Choroid plexus epithelial cell (primary cell): ENCODE data around the gene IL15RA.
"Not testable (repeated sequence)": the region's sequence is repeated elsewhere in the genome, so short reads cannot be mapped to it uniquely, and the experiment has no call there.

Experiments
- DNase-seq: peaks from one replicate; pipeline ENCODE4 v3.0.0-alpha.2; 2010; ENCODE audit warnings: low read depth
- H3K4me3 ChIP-seq: 2 replicates; pipeline ENCODE4 v1.5.1; 2011; ENCODE audit warnings: low read depth, mild to moderate bottlenecking, control low read depth, low read length, moderate library complexity
- CTCF ChIP-seq: conservative IDR thresholded peaks from 2 replicates; pipeline ENCODE4 v1.5.1; 2011; ENCODE audit warnings: low read depth, mild to moderate bottlenecking, control low read depth, inconsistent platforms, low read length, moderate library complexity

IL15RA gene

GRCh38 chr10:5951167-5951711 lies 26.1 kb downstream of the IL15RA start:
- no peak for DNase-seq
- no peak for TF ChIP-seq CTCF
- H3K4me3 ChIP-seq = no peak overlapping the region

GRCh38 chr10:5949009-5949759 lies 28.2 kb downstream of the IL15RA start:
- peak; percentile 85 for TF ChIP-seq CTCF
- peak; percentile 86 for DNase-seq
- no peak overlapping the region for H3K4me3 ChIP-seq

GRCh38 chr10:5948208-5948585 lies 29.1 kb downstream of the IL15RA start:
- no peak for TF ChIP-seq CTCF
- no peak for DNase-seq
- H3K4me3 ChIP-seq = no peak overlapping the region

GRCh38 chr10:5947471-5948207 lies 29.7 kb downstream of the IL15RA start:
- no peak overlapping the region for H3K4me3 ChIP-seq
- DNase-seq = no peak
- TF ChIP-seq CTCF = no peak

GRCh38 chr10:5946786-5947185 lies 30.6 kb downstream of the IL15RA start:
- H3K4me3 ChIP-seq = no peak overlapping the region
- no peak for DNase-seq

GRCh38 chr10:5946419-5946775 lies 30.9 kb downstream of the IL15RA start:
- not testable (repeated sequence) for DNase-seq, H3K4me3 ChIP-seq

More at GRCh38 chr10:5946786-5947185, 30.6 kb downstream of the IL15RA start:
- TF ChIP-seq CTCF = no peak

- peak; percentile 82 for DNase-seq
- no peak for TF ChIP-seq CTCF
- peak overlapping the region; percentile 29 for H3K4me3 ChIP-seq
Measured at GRCh38 chr10:5945561-5946418, 31.6 kb downstream of the IL15RA start.
